ENCODE results near the gene SPTLC1.
"Not testable (repeated sequence)": the region's sequence is repeated elsewhere in the genome, so short reads cannot be mapped to it uniquely, and the experiment has no call there.

The SPTLC1 gene

DNA sequence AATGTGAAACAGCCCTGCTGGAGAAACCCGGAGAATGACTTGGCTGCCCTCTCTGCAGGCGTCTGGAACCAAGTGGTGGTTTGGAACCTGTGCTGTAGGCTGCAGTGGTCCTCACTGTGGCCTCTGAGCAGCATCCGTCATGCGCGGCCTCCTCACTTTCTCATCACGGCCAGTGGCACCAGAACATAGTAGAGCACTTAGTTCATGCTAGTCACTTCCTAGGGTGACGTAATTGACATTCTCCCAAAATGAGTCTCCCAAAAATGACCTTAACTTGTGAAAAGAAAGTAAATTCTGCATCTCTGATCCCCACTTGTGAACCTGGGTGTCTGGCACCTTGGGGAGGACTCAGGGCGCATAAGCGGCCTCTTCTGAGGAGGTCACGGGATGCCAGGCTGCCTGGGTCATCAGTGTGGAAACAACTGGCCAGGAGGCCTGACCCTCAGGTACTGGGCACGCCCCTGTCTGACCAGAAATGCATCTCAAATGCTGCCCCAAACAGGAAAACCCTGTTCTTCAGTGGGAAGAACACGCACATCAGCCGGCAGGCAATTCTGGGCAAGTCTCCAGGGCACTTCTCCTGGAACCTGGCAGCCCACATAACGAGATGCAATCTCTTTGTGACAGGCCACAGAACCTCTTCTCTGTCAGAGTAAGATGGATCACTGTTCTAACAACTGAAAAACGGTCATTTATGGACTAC is 36.6 kb upstream of the SPTLC1 start:
- H3K9ac ChIP-seq (ENCODE audit: low read length), result no peak overlapping the region
- H3K27ac ChIP-seq (ENCODE audit: low read length), result no peak overlapping the region
- no peaks in the 10 kb centered on the region for H3K36me3 ChIP-seq (replicated peaks; ENCODE audit: low read depth, low read length)
- no peaks in the 10 kb centered on the region for H3K79me2 ChIP-seq (ENCODE audit: low read length)
- TF ChIP-seq EZH2phosphoT487 (IDR thresholded peaks at IDR 0.05; ENCODE audit: low read depth), result no peak
- TF ChIP-seq, protein P1, sequence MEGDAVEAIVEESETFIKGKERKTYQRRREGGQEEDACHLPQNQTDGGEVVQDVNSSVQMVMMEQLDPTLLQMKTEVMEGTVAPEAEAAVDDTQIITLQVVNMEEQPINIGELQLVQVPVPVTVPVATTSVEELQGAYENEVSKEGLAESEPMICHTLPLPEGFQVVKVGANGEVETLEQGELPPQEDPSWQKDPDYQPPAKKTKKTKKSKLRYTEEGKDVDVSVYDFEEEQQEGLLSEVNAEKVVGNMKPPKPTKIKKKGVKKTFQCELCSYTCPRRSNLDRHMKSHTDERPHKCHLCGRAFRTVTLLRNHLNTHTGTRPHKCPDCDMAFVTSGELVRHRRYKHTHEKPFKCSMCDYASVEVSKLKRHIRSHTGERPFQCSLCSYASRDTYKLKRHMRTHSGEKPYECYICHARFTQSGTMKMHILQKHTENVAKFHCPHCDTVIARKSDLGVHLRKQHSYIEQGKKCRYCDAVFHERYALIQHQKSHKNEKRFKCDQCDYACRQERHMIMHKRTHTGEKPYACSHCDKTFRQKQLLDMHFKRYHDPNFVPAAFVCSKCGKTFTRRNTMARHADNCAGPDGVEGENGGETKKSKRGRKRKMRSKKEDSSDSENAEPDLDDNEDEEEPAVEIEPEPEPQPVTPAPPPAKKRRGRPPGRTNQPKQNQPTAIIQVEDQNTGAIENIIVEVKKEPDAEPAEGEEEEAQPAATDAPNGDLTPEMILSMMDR (IDR thresholded peaks at IDR 0.05; ENCODE audit: low read depth, low read length), result no peak
- no peak overlapping the region for H3K4me2 ChIP-seq (ENCODE audit: low read length)
- H3K4me3 ChIP-seq (ENCODE audit: low read length), result no peak overlapping the region
- H4K20me1 ChIP-seq (ENCODE audit: insufficient read depth, low read length), result no peaks in the 10 kb centered on the region
- H2AFZ ChIP-seq (ENCODE audit: low read depth, low read length), result no peak overlapping the region
- peaks cover 8% of the 10 kb centered on the region; the same call in 1 of the 2 replicates for H3K4me1 ChIP-seq (ENCODE audit: low read length)
- H3K9me3 ChIP-seq (ENCODE audit: insufficient read depth, low read length), result no peaks in the 10 kb centered on the region
- no peaks in the 10 kb centered on the region for H3K27me3 ChIP-seq (ENCODE audit: low read depth, low read length)

DNA sequence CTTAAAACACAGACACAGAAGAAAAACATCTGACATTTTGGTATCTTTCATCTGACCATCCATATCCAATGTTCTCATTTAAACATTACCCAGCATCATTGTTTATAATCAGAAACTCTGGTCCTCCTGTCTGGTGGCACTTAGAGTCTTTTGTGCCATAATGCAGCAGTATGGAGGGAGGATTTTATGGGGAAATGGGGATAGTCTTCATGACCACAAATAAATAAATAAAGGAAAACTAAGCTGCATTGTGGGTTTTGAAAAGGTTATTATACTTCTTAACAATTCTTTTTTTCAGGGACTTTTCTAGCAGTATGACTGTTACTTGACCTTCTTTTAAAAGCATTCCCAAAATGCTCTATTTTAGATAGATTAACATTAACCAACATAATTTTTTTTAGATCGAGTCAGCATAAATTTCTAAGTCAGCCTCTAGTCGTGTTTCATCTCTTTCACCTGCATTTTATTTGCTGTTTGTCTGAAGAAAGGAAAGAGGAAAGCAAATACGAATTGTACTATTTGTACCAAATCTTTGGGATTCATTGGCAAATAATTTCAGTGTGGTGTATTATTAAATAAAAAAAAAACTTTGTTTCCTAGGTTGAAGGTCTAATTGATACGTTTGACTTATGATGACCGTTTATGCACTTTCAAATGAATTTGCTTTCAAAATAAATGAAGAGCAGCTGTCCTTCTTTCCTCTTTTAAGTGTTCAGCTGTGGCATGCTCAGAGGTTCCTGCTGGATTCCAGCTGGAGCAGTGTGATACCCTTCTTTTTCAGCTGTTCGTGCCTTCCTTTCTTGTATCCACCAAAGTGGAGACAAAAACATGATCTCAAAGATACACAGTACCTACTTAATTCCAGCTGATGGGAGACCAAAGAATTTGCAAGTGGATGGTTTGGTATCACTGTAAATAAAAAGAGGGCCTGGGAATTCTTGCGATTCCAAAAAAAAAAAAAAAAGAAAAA is 35.6 kb upstream of the SPTLC1 start:
- H3K27ac ChIP-seq (ENCODE audit: low read length); H2AFZ ChIP-seq (ENCODE audit: low read depth, low read length); H4K20me1 ChIP-seq (ENCODE audit: insufficient read depth, low read length); H3K4me3 ChIP-seq (ENCODE audit: low read length); H3K4me2 ChIP-seq (ENCODE audit: low read length); H3K9ac ChIP-seq (ENCODE audit: low read length); H3K79me2 ChIP-seq (ENCODE audit: low read length); H3K36me3 ChIP-seq (replicated peaks; ENCODE audit: low read depth, low read length); H3K4me1 ChIP-seq (ENCODE audit: low read length); H3K9me3 ChIP-seq (ENCODE audit: insufficient read depth, low read length); H3K27me3 ChIP-seq (ENCODE audit: low read depth, low read length): not testable (repeated sequence)

DNA sequence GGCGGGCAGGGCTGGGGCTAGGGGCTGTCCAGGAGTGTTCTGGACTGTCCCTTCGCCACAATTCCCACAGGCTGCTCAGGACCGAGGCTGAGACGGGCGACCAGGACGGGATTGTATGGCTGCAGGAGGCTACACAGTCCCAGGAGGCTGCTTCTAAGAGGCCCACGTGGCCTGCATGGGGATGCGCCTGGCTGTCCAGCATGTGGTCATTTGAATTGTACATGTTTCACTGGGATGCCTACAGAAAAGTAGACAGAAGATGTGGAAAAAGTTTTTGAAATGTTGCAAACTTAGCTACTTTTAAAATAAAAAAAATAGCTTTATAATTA is 32.6 kb upstream of the SPTLC1 start:
- no peaks in the 10 kb centered on the region for H3K9me3 ChIP-seq (ENCODE audit: insufficient read depth, low read length)
- no peaks in the 10 kb centered on the region for H3K79me2 ChIP-seq (ENCODE audit: low read length)
- H3K4me1 ChIP-seq (ENCODE audit: low read length), result peaks cover 3% of the 10 kb centered on the region; the same call in 1 of the 2 replicates
- no peak overlapping the region for H3K4me3 ChIP-seq (ENCODE audit: low read length)
- H4K20me1 ChIP-seq (ENCODE audit: insufficient read depth, low read length), result no peaks in the 10 kb centered on the region
- no peaks in the 10 kb centered on the region for H3K36me3 ChIP-seq (replicated peaks; ENCODE audit: low read depth, low read length)
- TF ChIP-seq, protein P1 (IDR thresholded peaks at IDR 0.05; ENCODE audit: low read depth, low read length), result no peak
- TF ChIP-seq EZH2phosphoT487 (IDR thresholded peaks at IDR 0.05; ENCODE audit: low read depth), result no peak
- H3K4me2 ChIP-seq (ENCODE audit: low read length), result no peak overlapping the region
- H3K9ac ChIP-seq (ENCODE audit: low read length), result no peak overlapping the region
- no peak overlapping the region for H3K27ac ChIP-seq (ENCODE audit: low read length)
- H3K27me3 ChIP-seq (ENCODE audit: low read depth, low read length), result no peaks in the 10 kb centered on the region
- no peak overlapping the region for H2AFZ ChIP-seq (ENCODE audit: low read depth, low read length)

DNA sequence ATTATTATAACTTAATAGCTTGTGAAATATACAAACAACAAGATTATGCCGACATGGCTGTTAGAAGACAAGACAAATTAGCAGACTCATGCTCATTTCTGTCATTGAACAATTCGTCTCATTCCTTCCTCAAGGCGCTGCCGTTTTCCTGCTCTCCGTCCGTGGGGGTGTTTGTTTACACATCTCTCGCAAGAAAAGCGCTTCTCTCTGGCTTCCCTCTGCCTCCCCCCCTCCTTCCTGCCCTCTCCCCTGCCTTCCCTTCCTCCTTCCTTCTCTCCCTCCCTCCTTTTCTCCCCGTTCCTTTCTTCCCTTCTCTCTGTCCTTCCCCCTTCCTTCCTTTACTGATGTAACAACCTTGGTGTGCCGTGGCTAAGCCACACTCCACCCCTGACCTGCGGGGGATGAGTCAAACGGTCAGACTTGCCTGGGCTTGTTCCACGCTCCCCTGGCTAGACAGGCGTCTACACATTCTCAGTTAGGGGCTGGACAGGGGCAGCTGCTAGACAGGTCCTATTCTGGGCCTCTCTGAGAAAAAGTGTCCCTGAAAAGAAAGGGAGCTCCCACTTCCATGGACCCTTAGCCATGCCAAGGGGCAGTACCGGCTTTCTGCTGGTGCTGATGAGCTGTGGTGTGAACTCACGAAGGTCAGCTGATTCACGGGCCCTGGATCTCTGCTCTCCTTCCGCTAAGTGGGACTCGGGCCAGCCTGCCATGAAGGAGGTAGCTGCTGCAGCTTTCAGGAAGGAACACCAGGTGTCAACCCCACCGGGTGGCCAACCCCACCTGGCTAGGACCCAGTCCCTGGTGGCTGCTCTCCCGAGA is 32.0 kb upstream of the SPTLC1 start:
- Histone ChIP-seq H3K36me3 (replicated peaks; ENCODE audit: low read depth, low read length) (no peaks in the 10 kb centered on the region), H3K4me3 (ENCODE audit: low read length) (no peak overlapping the region), H3K79me2 (ENCODE audit: low read length) (no peaks in the 10 kb centered on the region), H3K9me3 (ENCODE audit: insufficient read depth, low read length) (no peaks in the 10 kb centered on the region), H3K9ac (ENCODE audit: low read length) (no peak overlapping the region), H3K27me3 (ENCODE audit: low read depth, low read length) (no peaks in the 10 kb centered on the region), H3K27ac (ENCODE audit: low read length) (no peak overlapping the region), H4K20me1 (ENCODE audit: insufficient read depth, low read length) (no peaks in the 10 kb centered on the region), H2AFZ (ENCODE audit: low read depth, low read length) (no peak overlapping the region), H3K4me1 (ENCODE audit: low read length) (peaks cover 3% of the 10 kb centered on the region; the same call in 1 of the 2 replicates), H3K4me2 (ENCODE audit: low read length) (no peak overlapping the region)
- TF ChIP-seq, protein P1 (IDR thresholded peaks at IDR 0.05; ENCODE audit: low read depth, low read length), result no peak
- TF ChIP-seq EZH2phosphoT487 (IDR thresholded peaks at IDR 0.05; ENCODE audit: low read depth), result no peak

All from OCI-LY3 (cell line).